GOT3 (cell line): Measurements from ENCODE around the gene HAUS5.

Experiments
- DNase-seq: peaks from one replicate; lab custom pipeline; 2025; ENCODE audit warnings: mixed read lengths; lab: John Stamatoyannopoulos, UW

Gene HAUS5

DNA sequence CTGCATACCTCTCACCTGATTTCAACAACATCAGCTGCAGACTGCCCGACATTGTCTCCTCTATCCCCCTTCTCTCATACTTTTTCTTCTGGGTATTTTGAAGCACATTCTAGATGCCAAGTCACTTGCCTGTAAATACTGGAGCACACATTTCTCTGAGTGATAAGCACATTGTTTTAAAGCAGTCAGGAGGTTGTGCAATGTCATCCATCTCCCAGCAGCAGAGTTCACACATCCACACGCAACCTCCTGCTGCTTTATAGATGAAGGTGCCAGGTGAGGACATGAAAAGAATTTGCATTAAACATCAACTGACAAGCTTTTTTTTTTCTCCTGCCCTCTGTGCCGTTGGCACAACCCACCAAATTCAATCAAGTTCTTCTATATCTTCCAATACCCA lies 59.3 kb downstream of the HAUS5 start:
- DNase-seq, result no peak

DNA sequence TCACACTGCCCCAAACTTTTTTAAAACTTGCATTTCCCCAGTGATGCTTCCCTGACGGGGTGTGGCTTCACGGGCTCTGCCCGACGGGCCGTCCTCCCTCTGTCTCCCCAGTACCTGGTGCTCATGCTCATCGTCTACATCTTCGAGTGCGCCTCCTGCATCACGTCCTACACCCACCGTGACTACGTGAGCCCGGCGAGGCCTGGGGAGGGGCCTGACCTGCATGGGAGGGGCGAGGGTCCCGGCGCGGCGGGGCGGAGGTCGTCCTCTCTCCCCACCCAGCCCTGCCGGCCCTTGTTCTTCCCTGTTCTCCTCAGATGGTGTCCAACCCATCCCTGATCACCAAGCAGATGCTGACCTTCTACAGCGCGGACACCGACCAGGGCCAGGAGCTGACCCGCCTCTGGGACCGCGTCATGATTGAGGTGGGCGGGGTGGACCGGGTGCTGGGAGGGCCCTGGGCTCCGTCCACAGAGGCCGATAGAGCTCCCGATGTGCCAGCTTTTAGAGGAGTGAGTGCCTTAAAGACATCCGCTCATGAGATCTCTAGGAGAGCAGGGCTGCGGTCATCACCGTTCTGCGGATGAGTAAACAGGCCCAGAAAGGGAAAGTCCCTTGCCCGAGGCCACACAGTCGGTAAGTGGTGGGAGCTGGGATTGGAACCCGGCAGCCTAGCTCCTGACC lies 60.7 kb downstream of the HAUS5 start:
- DNase-seq, result no peak
